ENCODE data around the gene MT1A.

DNA sequence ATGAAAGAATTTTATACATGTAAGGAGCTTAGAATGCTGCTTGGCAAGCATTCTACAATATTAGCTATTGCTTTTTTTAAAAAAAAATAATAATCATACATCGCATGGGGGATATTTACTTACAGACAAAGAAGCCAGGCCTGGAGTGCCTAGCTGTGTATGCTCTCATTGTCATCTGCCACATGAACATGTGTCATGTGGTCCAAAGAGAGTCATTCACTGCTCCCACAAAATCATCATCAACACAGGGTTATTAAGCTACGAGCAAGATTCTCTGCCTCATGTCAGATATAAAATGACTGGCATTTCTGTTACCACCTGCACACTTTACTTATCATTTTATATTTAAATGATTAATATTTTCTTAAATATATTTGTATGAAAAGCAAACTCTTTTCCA, 14.8 kb upstream of the MT1A start:
- no peak for TF ChIP-seq POLR2AphosphoS5 (IDR thresholded peaks at IDR 0.05; ENCODE audit: insufficient read depth, low read depth, low read length)
- no peak for TF ChIP-seq CTCF (IDR thresholded peaks at IDR 0.05; ENCODE audit: extremely low read depth in 1 of 2, insufficient read depth in 1 of 2, low read depth in 1 of 2, low read length in 2 of 2)
- no peak for TF ChIP-seq POLR2A (IDR thresholded peaks at IDR 0.05; ENCODE audit: low read depth, low read length)
- TF ChIP-seq EZH2 (IDR thresholded peaks at IDR 0.05; ENCODE audit: borderline replicate concordance, low read depth, low read length, severe bottlenecking) = no peak
